Daoy (cell line): ENCODE data around the gene CRISP3. TPM values are rescaled to one million over a fixed set of nuclear protein-coding genes. Genes with fewer than 3 reads are reported as not detected.

ENCODE experiments used
- total RNA-seq: library from RNA; depleted of rRNA; stranded (reverse); fragments of >200 nt; shearing (Covaris generic); gene quantifications from 2 replicates; pipeline ENCODE4 v1.2.3, GENCODE V29; 2014; rRNA removed

CRISP3 gene
- total RNA-seq, 1 experiment from 2014 or later = not detected

Other genes with a start within 250 kb of the CRISP3 start
- not detected in 2 replicates for gene GLYATL3, start 244.5 kb downstream of the CRISP3 start, total RNA-seq
- gene C6orf141, start 193.7 kb downstream of the CRISP3 start, total RNA-seq = 7.3 and 13.2 TPM in 2 replicates
- gene RHAG, start 107.5 kb downstream of the CRISP3 start, total RNA-seq = not detected in 2 replicates
- gene CRISP2, start 30.8 kb downstream of the CRISP3 start, total RNA-seq = 0.23 and 1.1 TPM in 2 replicates
- not detected in 2 replicates for gene PGK2, start 42.9 kb upstream of the CRISP3 start, total RNA-seq
- not detected in 2 replicates for gene CRISP1, start 122.1 kb upstream of the CRISP3 start, total RNA-seq
- gene DEFB114, start 219.8 kb upstream of the CRISP3 start, total RNA-seq = not detected in 2 replicates
- not detected in 2 replicates for gene DEFB113, start 225.2 kb upstream of the CRISP3 start, total RNA-seq